GM18951 (cell line): ENCODE data around the gene OMP.

Source experiments
- POLR2A ChIP-seq: IDR thresholded peaks from 4 replicates; pipeline ENCODE4 v1.6.1; 2011; ENCODE audit warnings: mild to moderate bottlenecking; ENCODE audit not compliant: insufficient read length, insufficient read depth; ENCODE audit errors: extremely low read depth
- in situ Hi-C: fragments of 300-500 bp; cut with MboI; formaldehyde crosslinking; loops from one replicate; pipeline ENCODE4 v1.12.0; 2022; ENCODE audit warnings: low sequenced_read_pairs, mixed read lengths, inconsistent platforms; ENCODE audit not compliant: unreplicated experiment

The OMP gene

DNA sequence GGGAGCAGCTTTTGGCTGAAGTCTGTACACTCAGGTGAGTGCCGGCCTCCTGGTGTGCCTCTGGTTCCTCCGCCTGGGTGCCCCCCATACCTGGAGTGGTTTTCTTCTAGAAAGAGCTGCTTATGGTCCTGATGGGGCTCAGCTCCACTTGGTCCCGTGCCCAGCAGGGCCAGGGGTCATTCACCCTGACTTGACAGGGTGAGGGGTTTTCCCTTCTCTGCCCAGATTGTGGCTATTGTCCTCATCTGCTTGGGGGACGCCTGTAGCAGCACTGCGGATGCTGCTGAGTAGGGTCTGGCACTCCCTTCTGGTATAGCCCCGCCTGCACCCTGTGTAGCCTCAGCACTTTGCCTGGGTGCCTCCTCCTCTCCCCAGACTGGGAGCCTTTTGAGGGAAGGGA is 8.2 kb downstream of the OMP start:
- in situ Hi-C loops: no loop called here
- TF ChIP-seq POLR2A: no peak

DNA sequence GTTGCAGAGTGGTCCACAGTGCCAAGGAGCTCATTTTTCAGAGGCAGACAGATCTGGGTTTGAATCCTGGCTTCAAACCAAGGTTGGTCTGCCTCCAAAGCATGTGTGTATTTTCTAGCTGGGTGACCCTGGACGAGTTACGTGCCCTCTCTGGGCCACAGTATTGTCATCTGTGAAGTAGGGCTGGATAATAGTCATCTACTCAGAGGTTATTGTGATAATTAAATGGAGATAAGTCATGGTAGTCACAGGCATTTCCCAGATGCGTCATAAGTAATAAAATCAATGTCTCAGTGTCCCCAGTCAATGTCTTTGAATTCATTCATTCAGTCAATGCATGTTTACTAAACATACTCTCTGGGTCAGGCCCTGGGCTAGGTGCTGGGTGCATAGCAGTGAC is 8.6 kb downstream of the OMP start:
- in situ Hi-C loops: no loop called here
- TF ChIP-seq POLR2A: no peak

GRCh38 chr11:77111946-77112345 is 9.3 kb downstream of the OMP start:
- in situ Hi-C loops: no loop called here
- TF ChIP-seq POLR2A: no peak

DNA sequence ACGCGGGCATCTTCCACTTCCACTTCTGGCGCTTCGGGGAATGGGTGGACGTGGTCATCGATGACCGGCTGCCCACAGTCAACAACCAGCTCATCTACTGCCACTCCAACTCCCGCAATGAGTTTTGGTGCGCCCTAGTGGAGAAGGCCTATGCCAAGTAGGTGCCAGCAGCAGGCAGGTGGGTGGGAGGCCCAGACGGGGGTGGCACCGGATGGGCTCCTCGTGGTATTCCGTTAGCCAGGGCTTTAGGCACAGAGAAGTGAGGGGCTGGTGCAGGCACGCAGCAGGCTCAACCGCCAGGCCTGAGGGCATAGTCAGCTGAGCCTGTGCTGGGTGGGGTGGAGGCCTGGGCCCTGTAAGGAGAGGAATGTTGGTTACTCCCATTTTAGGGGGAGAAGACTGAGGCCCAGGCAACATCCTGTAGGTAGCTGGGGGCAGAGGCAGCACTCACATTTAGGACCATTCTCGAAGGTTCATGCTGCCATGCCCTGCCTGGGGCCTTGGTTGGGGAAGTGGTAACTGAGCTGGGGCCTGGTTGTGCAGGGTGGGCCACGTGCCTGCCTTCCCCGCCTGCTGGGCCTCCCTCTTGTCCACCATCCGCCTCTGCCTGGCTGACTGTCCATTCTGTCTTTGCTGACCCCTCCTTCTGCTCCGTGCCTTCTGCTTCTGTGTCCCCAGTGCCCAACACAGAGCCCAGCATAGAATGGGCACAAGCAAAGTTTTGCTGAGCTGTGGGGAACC is 10.2 kb downstream of the OMP start:
- in situ Hi-C loops: no loop called here
- TF ChIP-seq POLR2A: no peak

DNA sequence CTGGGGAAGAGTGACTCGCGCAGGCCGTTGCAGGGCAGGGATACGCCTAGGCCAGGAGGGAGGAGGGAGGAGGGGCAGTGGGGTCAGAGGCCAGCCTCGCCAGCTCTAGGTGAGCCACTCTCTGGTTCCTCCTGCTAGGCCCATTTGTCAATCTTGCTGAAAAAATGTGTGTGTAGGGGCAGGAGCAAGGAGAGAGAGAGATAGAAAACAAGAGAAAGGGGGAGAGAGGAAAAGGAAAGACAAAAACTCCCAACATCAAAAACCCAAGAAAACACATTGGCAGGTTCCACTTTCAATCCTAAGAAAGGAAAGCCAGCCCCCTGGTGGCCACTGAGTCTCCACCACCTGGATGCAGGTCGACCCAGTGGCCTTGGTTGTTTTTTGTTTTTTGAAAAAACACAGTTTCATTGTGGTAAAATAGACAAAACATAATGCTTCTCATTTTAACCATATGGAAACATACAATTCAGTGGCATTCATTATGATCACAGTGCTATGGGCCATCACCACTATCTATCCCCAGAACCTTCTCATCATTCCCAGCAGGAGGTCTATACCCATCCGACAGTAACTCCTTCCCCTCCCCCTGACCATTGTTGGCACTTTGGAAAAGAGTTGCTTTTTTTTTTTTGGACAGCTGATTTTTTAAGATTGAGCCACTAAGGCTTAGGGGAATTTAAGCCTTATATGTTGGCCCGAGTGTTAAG is 10.9 kb downstream of the OMP start:
- in situ Hi-C loops: no loop called here
- no peak for TF ChIP-seq POLR2A

DNA sequence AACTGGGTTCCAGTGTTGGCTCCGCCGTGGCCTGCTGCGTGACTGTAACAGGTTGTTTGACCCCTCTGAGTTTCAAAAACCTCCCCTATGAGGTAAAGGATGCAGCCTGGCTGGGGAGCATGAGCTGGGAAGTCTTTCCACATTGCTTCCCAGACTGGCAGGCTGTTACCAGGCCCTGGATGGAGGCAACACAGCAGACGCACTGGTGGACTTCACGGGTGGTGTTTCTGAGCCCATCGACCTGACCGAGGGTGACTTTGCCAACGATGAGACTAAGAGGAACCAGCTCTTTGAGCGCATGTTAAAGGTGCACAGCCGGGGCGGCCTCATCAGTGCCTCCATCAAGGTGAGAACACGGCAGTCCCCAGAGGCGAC is 11.4 kb downstream of the OMP start:
- no peak for TF ChIP-seq POLR2A
- in situ Hi-C loops: no loop called here

DNA sequence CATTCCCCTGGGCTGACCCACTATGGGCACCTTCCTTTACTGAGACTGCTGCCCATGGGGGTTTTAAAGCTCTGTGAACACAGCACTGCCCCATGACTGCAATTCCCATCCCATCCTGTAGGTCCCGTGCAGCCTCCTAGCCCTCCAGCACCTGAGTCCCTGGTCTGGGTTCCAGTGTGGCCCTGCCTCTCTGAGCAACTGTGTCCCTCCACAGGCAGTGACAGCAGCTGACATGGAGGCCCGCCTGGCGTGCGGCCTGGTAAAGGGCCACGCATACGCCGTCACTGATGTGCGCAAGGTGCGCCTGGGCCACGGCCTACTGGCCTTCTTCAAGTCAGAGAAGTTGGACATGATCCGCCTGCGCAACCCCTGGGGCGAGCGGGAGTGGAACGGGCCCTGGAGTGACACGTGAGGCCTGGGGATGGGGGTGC is 12.6 kb downstream of the OMP start:
- in situ Hi-C loops: no loop called here
- TF ChIP-seq POLR2A: no peak

DNA sequence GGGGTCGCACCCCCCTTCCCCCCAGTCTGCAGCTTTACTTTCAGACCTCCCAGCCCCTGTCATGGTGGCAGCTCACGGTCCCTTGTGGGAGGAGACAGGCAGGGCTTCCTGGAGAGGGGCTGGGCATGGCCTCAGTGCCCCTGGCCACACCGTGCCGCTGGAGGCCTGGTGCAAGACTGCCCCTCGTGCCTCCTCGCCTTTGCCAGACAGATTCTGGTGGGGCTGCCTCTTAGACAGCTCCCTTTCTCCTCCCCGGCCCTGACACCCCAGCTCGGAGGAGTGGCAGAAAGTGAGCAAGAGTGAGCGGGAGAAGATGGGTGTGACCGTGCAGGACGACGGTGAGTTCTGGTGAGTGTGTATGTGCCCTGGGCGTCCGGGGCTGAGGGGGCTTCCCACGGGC is 13.3 kb downstream of the OMP start:
- in situ Hi-C loops: no loop called here
- no peak for TF ChIP-seq POLR2A

DNA sequence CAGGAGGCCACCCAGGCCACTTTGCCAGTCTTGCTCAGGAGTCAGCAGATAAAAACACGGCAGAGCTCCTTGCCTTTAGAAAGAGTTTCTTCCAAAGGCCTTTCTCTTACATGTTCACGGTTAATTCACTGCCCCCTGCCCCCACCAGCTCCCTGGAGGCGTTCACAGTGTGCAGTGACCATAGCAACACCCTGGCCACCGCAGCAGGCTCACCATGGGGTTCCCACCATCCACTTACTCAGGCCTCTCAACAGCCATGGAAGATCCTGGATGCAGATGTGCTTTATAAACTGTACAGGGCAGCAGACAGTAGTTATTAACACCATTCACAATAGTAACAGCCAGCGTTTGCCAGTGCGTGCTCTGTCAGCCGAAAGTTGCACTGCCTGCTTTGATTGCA is 14.9 kb downstream of the OMP start:
- no peak for TF ChIP-seq POLR2A

DNA sequence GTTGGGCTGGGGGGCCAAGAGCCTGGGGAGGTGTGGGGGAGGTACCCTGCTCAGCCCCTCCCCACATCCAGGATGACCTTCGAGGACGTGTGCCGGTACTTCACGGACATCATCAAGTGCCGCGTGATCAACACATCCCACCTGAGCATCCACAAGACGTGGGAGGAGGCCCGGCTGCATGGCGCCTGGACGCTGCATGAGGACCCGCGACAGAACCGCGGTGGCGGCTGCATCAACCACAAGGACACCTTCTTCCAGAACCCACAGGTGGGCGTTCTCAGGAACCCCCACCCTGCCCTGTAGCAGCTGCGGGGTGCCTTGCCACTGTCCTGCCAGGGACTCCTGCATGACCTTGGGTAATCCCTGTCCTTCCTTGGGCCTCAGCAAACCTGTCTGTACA is 15.4 kb downstream of the OMP start:
- TF ChIP-seq POLR2A: no peak
- in situ Hi-C loops: no loop called here

More for the DNA sequence above, 14.9 kb downstream of the OMP start:
- in situ Hi-C loops: no loop called here

DNA sequence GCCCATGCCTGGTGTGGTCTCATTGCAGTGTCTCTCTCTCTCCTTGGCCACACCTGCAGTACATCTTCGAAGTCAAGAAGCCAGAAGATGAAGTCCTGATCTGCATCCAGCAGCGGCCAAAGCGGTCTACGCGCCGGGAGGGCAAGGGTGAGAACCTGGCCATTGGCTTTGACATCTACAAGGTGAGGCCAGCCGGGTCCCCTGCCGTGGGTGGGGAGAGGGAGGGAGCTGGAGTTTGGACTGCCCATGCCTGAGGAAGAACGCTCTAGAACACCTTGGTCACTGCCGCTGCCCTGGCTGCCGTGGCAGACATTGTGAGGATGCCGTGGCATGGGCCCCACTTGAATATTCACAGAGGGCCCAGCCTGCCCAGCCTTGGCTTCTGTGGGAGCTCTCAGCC is 16.3 kb downstream of the OMP start:
- in situ Hi-C loops: no loop called here
- TF ChIP-seq POLR2A: no peak

GRCh38 chr11:77119531-77119936 is 16.9 kb downstream of the OMP start:
- TF ChIP-seq POLR2A: no peak
- in situ Hi-C loops: no loop called here

DNA sequence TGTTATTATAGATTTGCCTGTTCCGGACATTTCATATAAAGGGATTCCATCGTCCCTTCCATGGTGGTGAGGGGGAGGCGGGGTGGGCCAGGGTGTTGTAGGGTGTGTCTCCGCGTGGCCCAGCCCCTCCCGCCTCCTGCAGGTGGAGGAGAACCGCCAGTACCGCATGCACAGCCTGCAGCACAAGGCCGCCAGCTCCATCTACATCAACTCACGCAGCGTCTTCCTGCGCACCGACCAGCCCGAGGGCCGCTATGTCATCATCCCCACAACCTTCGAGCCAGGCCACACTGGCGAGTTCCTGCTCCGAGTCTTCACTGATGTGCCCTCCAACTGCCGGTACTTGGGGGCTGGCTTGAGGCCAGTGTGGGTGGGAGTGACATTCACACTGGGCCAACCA is 17.9 kb downstream of the OMP start:
- TF ChIP-seq POLR2A: no peak
- in situ Hi-C loops: no loop called here

DNA sequence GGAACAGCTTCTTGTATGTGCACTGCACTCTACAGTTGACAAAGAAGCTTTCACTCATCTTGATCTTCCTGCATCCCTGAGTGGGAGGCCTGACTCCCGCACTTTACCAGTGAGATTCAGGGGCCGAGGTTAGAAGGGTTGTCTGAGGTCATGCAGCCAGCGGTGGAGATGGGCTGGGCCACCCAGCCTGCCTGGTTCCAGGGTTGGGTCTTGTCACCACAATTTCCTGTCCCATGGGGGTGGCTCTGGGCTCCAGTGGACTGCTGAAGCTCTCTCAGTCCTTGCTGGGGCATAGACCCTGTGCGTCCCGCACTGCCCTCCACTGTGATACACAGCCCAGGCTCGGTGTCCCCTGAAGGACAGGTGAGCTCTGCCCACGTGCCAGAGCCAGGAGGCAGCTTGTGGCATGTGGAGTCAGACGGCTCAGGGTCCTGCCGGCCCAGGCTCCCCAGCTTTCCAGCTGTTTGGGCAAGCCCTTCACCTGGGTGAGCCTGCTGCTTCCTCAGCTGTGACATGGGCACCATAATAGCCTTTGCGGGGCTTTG is 18.5 kb downstream of the OMP start:
- TF ChIP-seq POLR2A: no peak
- in situ Hi-C loops: no loop called here
